B cell (primary cell): Measurements from ENCODE around the gene NMUR1. TPM values are rescaled to one million over a fixed set of nuclear protein-coding genes. Genes with fewer than 3 reads are reported as not detected.

ENCODE experiments used
- ATAC-seq: fragments of 200-7000 bp; cut with Tn5 transposase; one replicate; pipeline ENCODE4 v1.10.0; 2021; ENCODE audit warnings: low read depth, mild to moderate bottlenecking, moderate number of reproducible peaks, moderate library complexity
- CTCF ChIA-PET: fragments of 350-600 bp; sonication (Branson Sonifier 250); formaldehyde crosslinking; loops from one replicate; lab custom pipeline; 2021; ENCODE audit warnings: antibody characterized with exemption, inconsistent platforms; lab: Charles Lee
- POLR2A ChIA-PET: fragments of 350-600 bp; sonication (Branson Sonifier 250); formaldehyde crosslinking; loops from one replicate; lab custom pipeline; 2021; ENCODE audit warnings: antibody characterized with exemption; lab: Charles Lee
- DNase-seq: peaks from one replicate; pipeline ENCODE4 v3.0.0; 2013
- H2AFZ ChIP-seq: 2 replicates; pipeline ENCODE4 v1.6.1; 2012; ENCODE audit warnings: mild to moderate bottlenecking, low read depth, low read length; ENCODE audit not compliant: insufficient read depth, poor library complexity, severe bottlenecking
- H3K27ac ChIP-seq, 2 donors: 1 replicate in 1 of 2; 2 replicates in 1 of 2; pipeline ENCODE4 v1.5.1; 2012 to 2013; ENCODE audit warnings: low read length in 2 of 2, mild to moderate bottlenecking in 2 of 2, moderate library complexity in 1 of 2
- H3K27me3 ChIP-seq, 4 experiments: fragments of 200-600 bp in 1 of 4; sonication (generic) in 1 of 4; replicated peaks in 1 of 4; 1 replicate in 2 of 4; 2 replicates in 2 of 4; pipeline versions ENCODE4 v1.6.1 to v1.7.0; 2013 to 2016; ENCODE audit warnings: low read length in 3 of 4, mild to moderate bottlenecking in 2 of 4, mixed read lengths in 1 of 4, moderate library complexity in 1 of 4; ENCODE audit not compliant: insufficient read depth in 4 of 4, control insufficient read depth in 3 of 4; ENCODE audit errors: control extremely low read depth in 1 of 4
- H3K36me3 ChIP-seq, 2 experiments: replicated peaks in 1 of 2; 1 replicate in 1 of 2; 2 replicates in 1 of 2; pipeline versions ENCODE4 v1.6.1 to v1.7.1; 2013; ENCODE audit warnings: low read length in 1 of 2; ENCODE audit not compliant: insufficient read depth in 2 of 2, control insufficient read depth in 1 of 2; ENCODE audit errors: control extremely low read depth in 1 of 2, extremely low read depth in 1 of 2
- H3K4me1 ChIP-seq, 2 donors: fragments of 200-600 bp in 1 of 2; sonication (generic) in 1 of 2; 1 replicate in 1 of 2; 2 replicates in 1 of 2; pipeline versions ENCODE4 v1.5.1 to v1.6.1; 2013 to 2017; ENCODE audit warnings: low read length in 2 of 2; ENCODE audit not compliant: control insufficient read depth in 2 of 2, insufficient read depth in 2 of 2
- H3K4me2 ChIP-seq: replicated peaks from 2 replicates; pipeline ENCODE3; 2012; ENCODE audit warnings: mild to moderate bottlenecking, low read depth, low read length; ENCODE audit not compliant: poor library complexity, severe bottlenecking
- H3K4me3 ChIP-seq, 5 experiments: fragments of 200-600 bp in 1 of 5; sonication (generic) in 1 of 5; 1 replicate in 3 of 5; 2 replicates in 2 of 5; pipeline versions ENCODE4 v1.5.1 to v1.7.0; 2011 to 2016; ENCODE audit warnings: low read length in 4 of 5, mild to moderate bottlenecking in 4 of 5, low read depth in 2 of 5, control low read depth in 1 of 5, moderate library complexity in 1 of 5; ENCODE audit not compliant: insufficient read depth in 1 of 5; ENCODE audit errors: control extremely low read depth in 1 of 5, extremely low read depth in 1 of 5
- H3K79me2 ChIP-seq: fragments of 200-600 bp; sonication (generic); one replicate; pipeline ENCODE4 v1.6.0; 2016; ENCODE audit warnings: low read length; ENCODE audit not compliant: control insufficient read depth, insufficient read depth
- H3K9ac ChIP-seq: fragments of 200-600 bp; sonication (generic); 2 replicates; pipeline ENCODE4 v1.6.1; 2017; ENCODE audit warnings: mild to moderate bottlenecking, low read length, moderate library complexity
- H3K9me3 ChIP-seq, 3 donors: one replicate each; pipeline versions ENCODE4 v1.6.1 to v1.7.1; 2013; ENCODE audit warnings: low read length in 2 of 3; ENCODE audit not compliant: control insufficient read depth in 2 of 3, insufficient read depth in 1 of 3; ENCODE audit errors: control extremely low read depth in 1 of 3
- H4K20me1 ChIP-seq: 2 replicates; pipeline ENCODE4 v1.6.0; 2012; ENCODE audit warnings: mild to moderate bottlenecking, low read length; ENCODE audit not compliant: insufficient read depth, control insufficient read depth, poor library complexity, severe bottlenecking
- H3K27ac Mint-ChIP-seq: one replicate; pipeline ENCODE4 v1.8.0; 2021; ENCODE audit warnings: mixed read lengths
- H3K27me3 Mint-ChIP-seq: one replicate; pipeline ENCODE4 v1.8.0; 2021; ENCODE audit warnings: mixed read lengths
- H3K4me1 Mint-ChIP-seq: one replicate; pipeline ENCODE4 v1.8.0; 2021; ENCODE audit warnings: mixed read lengths
- H3K4me3 Mint-ChIP-seq: one replicate; pipeline ENCODE4 v1.8.0; 2021; ENCODE audit warnings: mixed read lengths
- H3K9me3 Mint-ChIP-seq: one replicate; pipeline ENCODE4 v1.8.0; 2022; ENCODE audit warnings: mixed read lengths; ENCODE audit not compliant: insufficient read depth
- CTCF ChIP-seq: fragments of 200-600 bp; IDR thresholded peaks from one replicate; pipeline ENCODE4 v1.8.0; 2022; ENCODE audit warnings: antibody characterized with exemption, mild to moderate bottlenecking
- EZH2 ChIP-seq: IDR thresholded peaks from 2 replicates; pipeline ENCODE4 v1.6.1; 2012; ENCODE audit warnings: borderline replicate concordance, low read depth, mild to moderate bottlenecking, moderate library complexity, low read length; ENCODE audit not compliant: insufficient read depth, poor library complexity, severe bottlenecking
- WGBS: methylation state at CpG from one replicate; pipeline ENCODE4 v1.1.5; 2013; ENCODE audit warnings: missing lambda C conversion rate; ENCODE audit not compliant: insufficient coverage; 5-methylcytosine and 5-hydroxymethylcytosine counted together
- intact Hi-C: fragments of 100-400 bp; cut with micrococcal nuclease; formaldehyde crosslinking; loops from one replicate; pipeline ENCODE4 v1.10.0; 2022
- polyA plus RNA-seq: library from polyadenylated mRNA; depleted of rRNA; stranded (reverse); fragments of >200 nt; gene quantifications from 2 replicates; pipeline ENCODE4 v1.2.3, GENCODE V29; 2012
- total RNA-seq, 2 donors: library from RNA; stranded (reverse); fragments of 120-200 nt in 1 of 2; gene quantifications; 1 replicate in 1 of 2; 2 replicates in 1 of 2; pipeline versions ENCODE4 v1.2.3 to v1.2.4, GENCODE V29; 2013 to 2022

NMUR1 gene
- total and polyA plus RNA-seq, 2 donors (not counting 1 experiment from before 2014, with no cell fraction given) = 0.09 to 0.10 TPM

DNA sequence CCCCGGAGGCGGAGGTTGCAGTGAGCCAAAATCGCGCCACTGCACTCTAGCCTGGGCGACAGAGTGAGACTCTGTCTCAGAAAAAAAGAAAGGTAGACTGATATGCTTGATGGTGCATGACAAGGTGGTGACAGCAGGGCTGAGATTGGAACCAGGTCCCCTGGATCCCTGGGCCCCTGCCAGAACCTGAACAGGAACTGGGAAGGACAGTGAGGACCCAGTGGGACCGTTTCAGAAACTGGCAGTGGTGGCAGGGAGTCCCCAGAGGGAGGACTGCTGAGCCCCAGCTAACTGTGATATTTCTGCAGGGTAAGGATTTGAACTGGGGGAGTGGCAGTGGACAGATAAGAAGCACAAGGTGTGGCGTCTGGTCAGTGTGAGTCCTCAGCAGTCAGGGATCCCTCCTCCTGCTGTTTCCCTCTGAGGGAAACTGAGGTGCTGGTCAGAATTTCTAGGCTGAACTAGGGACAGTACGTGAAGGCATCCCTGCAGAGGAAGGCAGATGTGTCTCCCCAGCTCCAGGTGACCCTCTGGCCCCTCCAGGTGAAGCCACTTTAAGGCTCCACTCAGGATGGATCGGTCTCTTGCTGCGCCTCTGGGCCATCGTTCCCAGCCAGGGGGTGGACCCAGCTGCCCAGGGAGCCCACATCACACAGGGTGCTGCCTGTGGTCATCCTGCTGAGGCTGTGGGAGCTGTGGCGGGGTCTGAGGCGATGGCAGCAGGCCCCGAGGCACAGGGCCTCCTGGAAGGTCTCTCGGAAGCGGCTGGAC is 5.6 kb downstream of the NMUR1 start:
- Mint-ChIP-seq H3K27ac (no peak overlapping the region), H3K4me1 (peaks cover 6% of the 10 kb centered on the region), H3K4me3 (no peak overlapping the region), H3K9me3 (no peaks in the 10 kb centered on the region), H3K27me3 (peaks cover 24% of the 10 kb centered on the region)
- Histone ChIP-seq H3K27me3 (peaks cover 0 to 14% (median 4%) of the 10 kb centered on the region in 4 experiments), H2AFZ (no peak overlapping the region), H3K9me3 (peaks cover 0 to 10% (median 0%) of the 10 kb centered on the region in 3 donors), H3K36me3 (no peaks in the 10 kb centered on the region), H3K79me2 (no peaks in the 10 kb centered on the region), H3K27ac (no peak overlapping the region), H3K4me2 (no peak overlapping the region), H3K4me1 (peaks cover under 1 to 10% of the 10 kb centered on the region in 2 donors), H4K20me1 (no peaks in the 10 kb centered on the region), H3K4me3 (no peak overlapping the region), H3K9ac (no peak overlapping the region)
- intact Hi-C loops = no loop called here
- no peak for ATAC-seq
- CTCF ChIA-PET = interaction anchor here (0.9 to 2.3 kb wide), 2 partner anchors 9 to 33 kb away, joined by 3 to 8 read pairs; no protein-coding TSS in a partner anchor
- POLR2A ChIA-PET = no interaction called here
- no peak for DNase-seq
- whole genome bisulfite sequencing = 86% methylated on average over 14 of the region's 16 CpGs
- TF ChIP-seq EZH2 = no peak
- TF ChIP-seq CTCF = no peak
